ENCODE results near the gene ECHDC1. TPM values are rescaled to one million over a fixed set of nuclear protein-coding genes. Genes with fewer than 3 reads are reported as not detected.

The ECHDC1 gene
- polyA plus RNA-seq, 1 donor from 2014 or later, result 95.7 TPM

DNA sequence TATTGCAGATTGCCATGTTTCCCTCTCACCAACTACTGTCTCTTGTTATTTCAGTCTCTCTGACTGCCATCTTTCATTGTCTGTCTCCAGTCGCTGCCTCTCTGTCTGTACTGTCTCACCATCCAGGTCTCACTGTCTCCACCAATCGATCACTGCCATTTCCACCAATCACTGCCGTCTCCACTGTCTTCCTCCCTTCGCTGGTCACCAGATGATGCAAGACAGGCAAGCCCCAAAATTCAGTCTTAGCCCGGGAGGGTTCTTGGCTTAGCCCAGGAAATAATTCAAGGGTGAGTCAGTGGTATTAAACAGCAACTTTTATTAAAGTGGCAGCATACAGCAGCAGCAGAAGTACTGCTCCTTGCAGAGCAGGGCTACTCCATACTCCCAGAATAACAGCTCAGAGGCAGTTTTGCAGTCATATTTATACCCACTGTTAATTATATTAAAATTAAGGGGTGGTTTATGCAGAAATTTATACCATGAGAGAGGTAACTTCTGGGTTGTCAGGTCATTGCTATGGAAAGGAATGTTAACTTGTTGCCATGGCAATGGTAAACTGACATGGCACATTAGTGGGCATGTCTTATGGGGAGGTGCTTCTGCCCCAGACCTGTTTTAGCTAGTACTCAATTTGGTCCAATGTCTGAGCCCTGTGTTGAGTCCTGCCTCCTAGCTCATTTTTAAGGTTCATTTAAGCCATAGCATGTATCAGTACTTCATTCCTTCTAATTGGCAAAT, 23.0 kb upstream of the ECHDC1 start:
- no peaks in the 10 kb centered on the region for H3K9me3 ChIP-seq (ENCODE audit: low read length)
- H3F3A ChIP-seq (ENCODE audit: insufficient read depth, low read length, poor library complexity, severe bottlenecking), result no peaks in the 10 kb centered on the region
- no peak overlapping the region for H3K4me2 ChIP-seq (ENCODE audit: low read length)
- H3K9ac ChIP-seq (ENCODE audit: low read length), result no peak overlapping the region
- no peak overlapping the region for H3K27ac ChIP-seq (ENCODE audit: low read length)
- no peak overlapping the region for H2AFZ ChIP-seq (ENCODE audit: low read depth, low read length)
- no peaks in the 10 kb centered on the region for H3K9me2 ChIP-seq (ENCODE audit: insufficient read depth, low read length)
- H4K20me1 ChIP-seq (ENCODE audit: insufficient read depth), result no peaks in the 10 kb centered on the region
- no peaks in the 10 kb centered on the region for H3K27me3 ChIP-seq (ENCODE audit: insufficient read depth, low read depth, low read length)
- no peak overlapping the region for H3K4me3 ChIP-seq (ENCODE audit: low read length)
- no peaks in the 10 kb centered on the region for H3K36me3 ChIP-seq (ENCODE audit: insufficient read depth, low read length)
- H3K79me2 ChIP-seq (replicated peaks; ENCODE audit: insufficient read depth, low read length), result no peaks in the 10 kb centered on the region
- TF ChIP-seq TAF1 (IDR thresholded peaks at IDR 0.05; ENCODE audit: low read depth), result no peak
- no peak for TF ChIP-seq MXI1 (conservative IDR thresholded peaks at IDR 0.05; ENCODE audit: poor library complexity, severe bottlenecking)
- TF ChIP-seq, protein P1, sequence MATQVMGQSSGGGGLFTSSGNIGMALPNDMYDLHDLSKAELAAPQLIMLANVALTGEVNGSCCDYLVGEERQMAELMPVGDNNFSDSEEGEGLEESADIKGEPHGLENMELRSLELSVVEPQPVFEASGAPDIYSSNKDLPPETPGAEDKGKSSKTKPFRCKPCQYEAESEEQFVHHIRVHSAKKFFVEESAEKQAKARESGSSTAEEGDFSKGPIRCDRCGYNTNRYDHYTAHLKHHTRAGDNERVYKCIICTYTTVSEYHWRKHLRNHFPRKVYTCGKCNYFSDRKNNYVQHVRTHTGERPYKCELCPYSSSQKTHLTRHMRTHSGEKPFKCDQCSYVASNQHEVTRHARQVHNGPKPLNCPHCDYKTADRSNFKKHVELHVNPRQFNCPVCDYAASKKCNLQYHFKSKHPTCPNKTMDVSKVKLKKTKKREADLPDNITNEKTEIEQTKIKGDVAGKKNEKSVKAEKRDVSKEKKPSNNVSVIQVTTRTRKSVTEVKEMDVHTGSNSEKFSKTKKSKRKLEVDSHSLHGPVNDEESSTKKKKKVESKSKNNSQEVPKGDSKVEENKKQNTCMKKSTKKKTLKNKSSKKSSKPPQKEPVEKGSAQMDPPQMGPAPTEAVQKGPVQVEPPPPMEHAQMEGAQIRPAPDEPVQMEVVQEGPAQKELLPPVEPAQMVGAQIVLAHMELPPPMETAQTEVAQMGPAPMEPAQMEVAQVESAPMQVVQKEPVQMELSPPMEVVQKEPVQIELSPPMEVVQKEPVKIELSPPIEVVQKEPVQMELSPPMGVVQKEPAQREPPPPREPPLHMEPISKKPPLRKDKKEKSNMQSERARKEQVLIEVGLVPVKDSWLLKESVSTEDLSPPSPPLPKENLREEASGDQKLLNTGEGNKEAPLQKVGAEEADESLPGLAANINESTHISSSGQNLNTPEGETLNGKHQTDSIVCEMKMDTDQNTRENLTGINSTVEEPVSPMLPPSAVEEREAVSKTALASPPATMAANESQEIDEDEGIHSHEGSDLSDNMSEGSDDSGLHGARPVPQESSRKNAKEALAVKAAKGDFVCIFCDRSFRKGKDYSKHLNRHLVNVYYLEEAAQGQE (IDR thresholded peaks at IDR 0.05; ENCODE audit: borderline replicate concordance), result no peak
- TF ChIP-seq POLR2AphosphoS5 (IDR thresholded peaks at IDR 0.05), result no peak
- TF ChIP-seq RAD21 (conservative IDR thresholded peaks at IDR 0.05), result no peak
- no peak for TF ChIP-seq EZH2 (IDR thresholded peaks at IDR 0.05; ENCODE audit: borderline replicate concordance, insufficient read depth, low read length, poor library complexity, severe bottlenecking)
- no peak for TF ChIP-seq SMC3 (conservative IDR thresholded peaks at IDR 0.05; ENCODE audit: poor library complexity)
- TF ChIP-seq EP300 (conservative IDR thresholded peaks at IDR 0.05; ENCODE audit: poor library complexity, severe bottlenecking), result no peak
- TF ChIP-seq, protein P2, sequence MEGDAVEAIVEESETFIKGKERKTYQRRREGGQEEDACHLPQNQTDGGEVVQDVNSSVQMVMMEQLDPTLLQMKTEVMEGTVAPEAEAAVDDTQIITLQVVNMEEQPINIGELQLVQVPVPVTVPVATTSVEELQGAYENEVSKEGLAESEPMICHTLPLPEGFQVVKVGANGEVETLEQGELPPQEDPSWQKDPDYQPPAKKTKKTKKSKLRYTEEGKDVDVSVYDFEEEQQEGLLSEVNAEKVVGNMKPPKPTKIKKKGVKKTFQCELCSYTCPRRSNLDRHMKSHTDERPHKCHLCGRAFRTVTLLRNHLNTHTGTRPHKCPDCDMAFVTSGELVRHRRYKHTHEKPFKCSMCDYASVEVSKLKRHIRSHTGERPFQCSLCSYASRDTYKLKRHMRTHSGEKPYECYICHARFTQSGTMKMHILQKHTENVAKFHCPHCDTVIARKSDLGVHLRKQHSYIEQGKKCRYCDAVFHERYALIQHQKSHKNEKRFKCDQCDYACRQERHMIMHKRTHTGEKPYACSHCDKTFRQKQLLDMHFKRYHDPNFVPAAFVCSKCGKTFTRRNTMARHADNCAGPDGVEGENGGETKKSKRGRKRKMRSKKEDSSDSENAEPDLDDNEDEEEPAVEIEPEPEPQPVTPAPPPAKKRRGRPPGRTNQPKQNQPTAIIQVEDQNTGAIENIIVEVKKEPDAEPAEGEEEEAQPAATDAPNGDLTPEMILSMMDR (IDR thresholded peaks at IDR 0.05; ENCODE audit: poor library complexity, severe bottlenecking), result no peak

DNA sequence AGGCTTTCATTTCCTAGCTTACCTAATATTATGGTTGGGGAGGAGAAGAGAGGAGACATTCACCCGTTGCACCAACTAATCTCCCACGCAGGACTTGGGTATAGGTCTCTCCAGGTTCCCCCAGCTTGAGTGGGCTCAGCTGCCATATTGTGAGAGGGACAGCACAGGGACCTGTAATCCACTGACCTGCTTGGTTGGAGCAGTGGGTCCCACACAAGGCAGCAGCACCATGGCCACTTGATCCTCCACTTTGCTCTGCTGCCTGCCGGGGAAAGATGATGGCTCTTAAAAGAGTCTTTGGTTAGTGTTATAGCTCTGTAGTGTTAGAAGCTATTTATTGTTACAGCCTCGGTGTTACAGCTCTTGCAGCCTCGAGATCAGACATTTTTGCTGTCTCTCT, 22.5 kb upstream of the ECHDC1 start:
- no peak overlapping the region for H3K27ac ChIP-seq (ENCODE audit: low read length)
- H3K9ac ChIP-seq (ENCODE audit: low read length), result no peak overlapping the region
- no peak overlapping the region for H2AFZ ChIP-seq (ENCODE audit: low read depth, low read length)
- H3K9me3 ChIP-seq (ENCODE audit: low read length), result no peaks in the 10 kb centered on the region
- no peaks in the 10 kb centered on the region for H3K9me2 ChIP-seq (ENCODE audit: insufficient read depth, low read length)
- no peaks in the 10 kb centered on the region for H3K79me2 ChIP-seq (replicated peaks; ENCODE audit: insufficient read depth, low read length)
- no peaks in the 10 kb centered on the region for H4K20me1 ChIP-seq (ENCODE audit: insufficient read depth)
- no peaks in the 10 kb centered on the region for H3K36me3 ChIP-seq (ENCODE audit: insufficient read depth, low read length)
- no peaks in the 10 kb centered on the region for H3F3A ChIP-seq (ENCODE audit: insufficient read depth, low read length, poor library complexity, severe bottlenecking)
- TF ChIP-seq MXI1 (conservative IDR thresholded peaks at IDR 0.05; ENCODE audit: poor library complexity, severe bottlenecking), result no peak
- TF ChIP-seq, protein P2 (IDR thresholded peaks at IDR 0.05; ENCODE audit: poor library complexity, severe bottlenecking), result no peak
- no peak for TF ChIP-seq EP300 (conservative IDR thresholded peaks at IDR 0.05; ENCODE audit: poor library complexity, severe bottlenecking)
- no peak for TF ChIP-seq POLR2AphosphoS5 (IDR thresholded peaks at IDR 0.05)
- TF ChIP-seq, protein P1 (IDR thresholded peaks at IDR 0.05; ENCODE audit: borderline replicate concordance), result no peak
- TF ChIP-seq EZH2 (IDR thresholded peaks at IDR 0.05; ENCODE audit: borderline replicate concordance, insufficient read depth, low read length, poor library complexity, severe bottlenecking), result no peak
- no peak for TF ChIP-seq SMC3 (conservative IDR thresholded peaks at IDR 0.05; ENCODE audit: poor library complexity)
- no peak for TF ChIP-seq RAD21 (conservative IDR thresholded peaks at IDR 0.05)
- no peak for TF ChIP-seq TAF1 (IDR thresholded peaks at IDR 0.05; ENCODE audit: low read depth)
- H3K4me2 ChIP-seq (ENCODE audit: low read length), result no peak overlapping the region
- H3K4me3 ChIP-seq (ENCODE audit: low read length), result no peak overlapping the region
- H3K27me3 ChIP-seq (ENCODE audit: insufficient read depth, low read depth, low read length), result no peaks in the 10 kb centered on the region

Measured in neural cell (in vitro differentiated cells).